NCI-H2029 (cell line): ENCODE data around the gene TMEM51.

ENCODE experiments used
- DNase-seq: peaks from one replicate; lab custom pipeline; 2025; lab: John Stamatoyannopoulos, UW

Gene TMEM51

GRCh38 chr1:15246960-15247614, 93.5 kb downstream of the TMEM51 start, which contains the start of gene FHAD1:
Gene FHAD1 (plus strand): TSS chr1:15247223. CDS start chr1:15251785, 4,562 bp downstream.
- peak; percentile 75 for DNase-seq

- DNase-seq, result no peak
Measured at GRCh38 chr1:15248216-15248615, 94.7 kb downstream of the TMEM51 start.

GRCh38 chr1:15249081-15249480, 95.5 kb downstream of the TMEM51 start:
- no peak for DNase-seq

- DNase-seq, result peak; percentile 74
Measured at GRCh38 chr1:15251857-15252835, 98.6 kb downstream of the TMEM51 start.

DNA sequence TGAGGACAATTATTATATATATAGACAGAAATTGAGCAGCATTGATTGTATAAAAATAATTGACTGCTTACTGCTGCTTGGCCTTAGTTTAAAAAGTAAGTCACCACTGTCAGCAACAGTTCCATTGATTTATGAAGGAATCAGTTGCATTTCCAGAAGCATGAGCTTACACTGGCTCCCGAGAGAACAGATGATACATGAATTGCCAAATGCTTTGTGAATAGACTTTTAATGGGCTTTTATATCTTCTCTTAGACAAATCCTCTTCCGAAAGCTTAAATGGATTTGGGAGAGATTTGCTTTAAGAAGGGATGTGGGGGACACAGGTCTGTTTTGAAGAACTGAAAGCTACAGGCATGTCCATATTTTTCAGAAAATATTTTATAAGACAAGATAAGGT, 101.0 kb downstream of the TMEM51 start:
- DNase-seq, result no peak

DNA sequence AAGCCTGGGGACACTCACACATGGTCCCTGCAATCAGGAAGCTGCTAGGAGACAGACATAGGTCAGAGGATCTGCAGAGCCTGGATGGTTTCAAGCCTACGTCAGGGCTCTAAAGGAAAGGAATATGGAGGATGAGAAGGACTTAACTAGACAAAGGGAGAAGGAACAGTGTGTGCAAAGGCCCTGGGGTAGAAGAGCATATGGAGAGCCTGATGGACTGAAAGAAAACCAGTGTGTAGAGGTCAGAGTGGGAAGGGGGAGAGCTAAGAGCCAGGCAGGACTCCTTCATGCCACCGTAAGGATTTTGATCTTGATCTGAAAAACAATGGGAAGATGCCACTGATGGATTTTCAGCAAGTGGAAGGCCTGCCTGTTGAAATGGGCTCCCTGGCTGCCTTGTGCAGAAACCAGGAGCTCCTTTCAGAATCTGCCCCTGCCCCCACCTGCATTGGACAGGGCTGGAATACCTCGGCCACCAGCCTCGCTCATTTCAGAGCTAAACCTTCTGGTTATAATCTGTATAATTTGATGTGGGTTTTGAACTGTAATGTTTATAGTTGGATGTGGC, 102.1 kb downstream of the TMEM51 start:
- DNase-seq, result no peak

- DNase-seq, result no peak
Measured at GRCh38 chr1:15256584-15256983, 103.0 kb downstream of the TMEM51 start.

- DNase-seq, result no peak
Measured at GRCh38 chr1:15257309-15257708, 103.8 kb downstream of the TMEM51 start.

DNA sequence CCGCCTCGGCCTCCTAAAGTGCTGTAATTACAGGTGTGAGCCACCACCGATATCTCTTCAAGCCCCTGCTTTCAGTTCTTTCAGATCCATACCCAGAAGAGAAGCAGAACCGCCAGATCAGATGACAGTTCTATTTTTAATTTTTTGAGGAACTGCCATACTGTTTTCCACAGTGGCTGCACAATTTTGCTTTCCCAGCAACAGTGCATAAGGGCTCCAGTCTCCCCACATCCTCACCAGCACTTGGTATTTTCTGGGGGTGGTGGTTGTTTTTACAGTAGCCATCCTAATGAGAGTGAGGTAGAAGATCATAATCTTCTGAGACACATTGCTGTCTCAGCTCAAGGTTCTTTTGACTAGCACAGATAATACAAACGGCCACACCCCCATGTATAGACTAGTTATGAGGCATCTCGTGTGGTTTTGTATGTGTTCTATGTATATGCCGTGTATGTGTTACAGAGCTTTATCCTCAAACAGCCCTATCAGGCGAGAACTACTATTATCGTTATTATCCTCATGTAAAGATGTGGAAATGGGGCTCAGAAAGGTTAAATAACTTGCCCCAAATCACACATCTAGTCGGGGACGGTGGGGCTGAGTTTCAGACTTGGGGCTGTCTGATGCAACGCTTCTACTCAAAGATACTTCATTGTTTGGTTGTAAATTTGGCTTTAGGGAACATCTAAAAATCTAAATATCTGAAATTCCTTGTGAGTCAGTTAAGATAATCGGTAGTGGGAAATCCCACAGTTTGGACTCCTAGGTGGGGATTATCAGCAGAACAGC, 105.5 kb downstream of the TMEM51 start:
- DNase-seq, result no peak

DNA sequence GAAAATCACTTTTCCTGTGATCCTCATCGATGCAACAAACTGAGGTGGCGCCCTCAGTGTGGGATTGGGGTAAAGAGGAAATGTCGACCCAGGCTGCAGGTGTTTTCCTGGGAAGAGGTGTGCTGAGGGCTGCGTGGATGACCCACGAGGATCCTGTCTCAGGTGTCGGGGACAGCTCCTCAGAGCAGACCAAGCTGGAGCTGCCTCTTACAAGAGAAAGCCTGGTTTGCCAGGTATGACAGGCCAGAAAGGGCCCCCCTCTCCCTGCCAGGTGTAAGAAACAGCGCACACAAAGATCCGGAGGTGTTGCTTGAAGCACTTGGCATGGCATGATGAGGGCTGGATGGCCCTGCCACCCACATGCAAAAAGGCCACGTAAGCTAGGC, 106.1 kb downstream of the TMEM51 start:
- DNase-seq, result no peak

DNA sequence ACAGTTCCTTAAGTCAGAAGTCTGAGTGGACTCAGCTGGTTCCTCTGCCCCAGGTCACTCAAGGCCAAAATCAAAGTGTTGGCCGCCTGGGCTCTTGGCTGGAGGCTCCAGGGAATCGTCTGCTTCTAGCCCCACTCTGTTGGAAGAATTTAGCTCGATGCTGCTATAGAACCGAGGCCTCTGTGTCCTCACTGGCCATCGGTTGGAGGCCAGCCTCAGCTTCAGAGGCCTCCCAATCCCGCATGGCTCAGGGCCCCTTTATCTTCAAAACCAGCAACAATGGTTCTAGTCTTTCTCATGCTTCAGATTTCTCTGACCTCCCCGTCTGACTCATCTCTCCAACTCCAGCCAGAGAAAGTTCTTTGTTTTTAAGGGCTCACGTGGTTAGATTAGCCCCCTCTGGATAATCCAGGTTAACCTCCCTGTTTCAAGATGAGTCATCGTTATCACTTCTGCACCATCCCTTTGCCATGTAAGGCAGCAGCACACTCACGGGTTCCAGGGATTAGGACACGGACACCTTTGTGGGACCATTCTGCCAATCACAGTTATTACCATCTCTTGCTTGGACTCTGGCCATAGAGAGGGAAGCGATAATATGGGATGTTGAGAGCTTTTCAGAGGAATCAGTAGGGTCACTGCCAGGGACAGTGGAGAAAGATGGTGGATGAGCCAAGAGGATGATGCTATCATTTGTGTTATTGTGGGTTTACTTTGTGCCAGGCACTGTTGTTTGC, 107.0 kb downstream of the TMEM51 start:
- peak; percentile 33 for DNase-seq

- no peak for DNase-seq
Measured at GRCh38 chr1:15261155-15262002, 107.8 kb downstream of the TMEM51 start.

DNA sequence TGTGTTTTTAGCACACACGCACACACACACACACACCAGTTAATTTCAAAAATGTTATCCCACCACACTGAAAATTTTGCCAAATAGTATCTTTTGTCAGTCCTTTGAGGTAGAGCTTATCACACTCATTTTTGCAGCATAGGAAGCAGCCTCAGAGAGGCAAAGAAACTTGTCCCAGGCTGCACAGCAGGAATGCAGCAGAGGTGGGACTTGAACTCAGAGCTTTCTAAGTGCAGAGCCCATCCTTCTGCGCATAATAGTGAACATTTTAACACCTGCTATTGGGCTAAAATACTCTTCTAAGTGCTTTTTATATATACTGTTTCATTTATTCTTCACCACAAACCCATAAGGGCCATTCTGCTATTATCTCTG, 108.4 kb downstream of the TMEM51 start:
- DNase-seq, result no peak

- DNase-seq, result no peak
Measured at GRCh38 chr1:15262706-15263105, 109.2 kb downstream of the TMEM51 start.

DNA sequence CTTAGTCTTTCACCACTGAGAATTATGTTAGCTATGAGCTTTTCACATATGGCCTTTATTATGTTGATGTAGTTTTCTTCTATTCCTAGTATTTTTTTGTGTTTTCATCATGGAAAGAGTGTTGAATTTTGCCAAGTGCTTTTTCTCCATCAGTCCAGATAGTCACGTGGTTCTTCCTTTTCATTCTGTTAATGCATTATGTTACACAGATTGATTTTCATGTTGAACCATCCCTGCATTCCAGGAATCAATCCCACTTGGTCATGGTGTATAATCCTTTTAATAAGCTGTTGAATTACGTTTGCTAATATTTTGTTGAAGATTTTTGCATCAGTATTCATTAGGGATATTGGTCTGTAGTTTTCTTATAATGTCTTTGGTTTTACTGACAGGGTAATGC, 111.2 kb downstream of the TMEM51 start:
- DNase-seq, result no peak
